Measurements from ENCODE around the gene THSD7B.
"Not testable (repeated sequence)": the region's sequence is repeated elsewhere in the genome, so short reads cannot be mapped to it uniquely, and the experiment has no call there.

THSD7B gene

DNA sequence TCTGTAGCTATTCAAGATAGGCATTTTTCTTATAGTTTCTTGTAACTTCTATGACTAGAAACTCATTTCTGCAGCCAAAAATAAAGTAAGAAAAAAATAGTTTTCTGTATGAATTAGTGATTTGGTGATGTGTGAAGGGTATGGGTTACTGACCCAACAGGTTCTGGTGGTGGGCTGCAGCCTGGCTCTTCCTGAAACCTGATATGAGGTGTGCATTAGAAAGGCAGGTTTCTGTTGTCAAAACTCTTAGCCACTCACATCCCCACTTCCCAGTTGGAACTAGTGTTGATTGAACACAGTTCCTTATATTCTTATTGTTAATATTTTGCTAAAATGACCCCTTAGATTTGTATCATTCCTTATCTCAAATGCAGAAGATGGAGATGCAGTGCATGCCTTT lies 330.8 kb downstream of the THSD7B start:
- POLR2A ChIA-PET, result no interaction called here
- CTCF ChIA-PET, result interaction anchor here (2.4 kb wide), 1 partner anchor 12 kb away, joined by 9 read pairs; no protein-coding TSS in a partner anchor
- TF ChIP-seq, protein P1, sequence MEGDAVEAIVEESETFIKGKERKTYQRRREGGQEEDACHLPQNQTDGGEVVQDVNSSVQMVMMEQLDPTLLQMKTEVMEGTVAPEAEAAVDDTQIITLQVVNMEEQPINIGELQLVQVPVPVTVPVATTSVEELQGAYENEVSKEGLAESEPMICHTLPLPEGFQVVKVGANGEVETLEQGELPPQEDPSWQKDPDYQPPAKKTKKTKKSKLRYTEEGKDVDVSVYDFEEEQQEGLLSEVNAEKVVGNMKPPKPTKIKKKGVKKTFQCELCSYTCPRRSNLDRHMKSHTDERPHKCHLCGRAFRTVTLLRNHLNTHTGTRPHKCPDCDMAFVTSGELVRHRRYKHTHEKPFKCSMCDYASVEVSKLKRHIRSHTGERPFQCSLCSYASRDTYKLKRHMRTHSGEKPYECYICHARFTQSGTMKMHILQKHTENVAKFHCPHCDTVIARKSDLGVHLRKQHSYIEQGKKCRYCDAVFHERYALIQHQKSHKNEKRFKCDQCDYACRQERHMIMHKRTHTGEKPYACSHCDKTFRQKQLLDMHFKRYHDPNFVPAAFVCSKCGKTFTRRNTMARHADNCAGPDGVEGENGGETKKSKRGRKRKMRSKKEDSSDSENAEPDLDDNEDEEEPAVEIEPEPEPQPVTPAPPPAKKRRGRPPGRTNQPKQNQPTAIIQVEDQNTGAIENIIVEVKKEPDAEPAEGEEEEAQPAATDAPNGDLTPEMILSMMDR (IDR thresholded peaks at IDR 0.05; ENCODE audit: control extremely low read depth, extremely low read depth, low read depth, missing control alignments), result no peak
- DNase-seq (ENCODE audit: extremely low spot score), result no peak

DNA sequence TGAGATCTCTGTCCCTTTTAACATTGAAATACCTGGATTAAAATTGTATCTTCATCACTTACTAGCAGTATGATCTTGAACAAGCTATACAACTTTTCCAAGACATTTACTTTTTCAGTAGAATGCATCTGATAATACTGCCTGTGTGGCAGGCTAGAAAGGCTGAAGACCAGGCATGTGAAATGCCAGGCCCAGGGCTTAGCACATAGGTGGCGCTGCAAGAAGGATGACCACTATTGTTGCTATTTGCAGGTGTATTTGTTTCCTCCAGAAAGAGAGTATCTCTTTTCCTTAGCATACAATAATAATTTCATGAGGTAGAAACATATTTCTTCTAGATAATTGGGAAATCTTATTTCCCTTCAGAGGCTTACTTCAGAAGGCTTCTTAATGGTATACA lies 331.3 kb downstream of the THSD7B start:
- TF ChIP-seq, protein P1 (IDR thresholded peaks at IDR 0.05; ENCODE audit: control extremely low read depth, extremely low read depth, low read depth, missing control alignments), result no peak
- CTCF ChIA-PET, result interaction anchor here (2.4 kb wide), 1 partner anchor 13 kb away, joined by 9 read pairs; no protein-coding TSS in a partner anchor
- POLR2A ChIA-PET, result no interaction called here
- DNase-seq (ENCODE audit: extremely low spot score), result no peak

DNA sequence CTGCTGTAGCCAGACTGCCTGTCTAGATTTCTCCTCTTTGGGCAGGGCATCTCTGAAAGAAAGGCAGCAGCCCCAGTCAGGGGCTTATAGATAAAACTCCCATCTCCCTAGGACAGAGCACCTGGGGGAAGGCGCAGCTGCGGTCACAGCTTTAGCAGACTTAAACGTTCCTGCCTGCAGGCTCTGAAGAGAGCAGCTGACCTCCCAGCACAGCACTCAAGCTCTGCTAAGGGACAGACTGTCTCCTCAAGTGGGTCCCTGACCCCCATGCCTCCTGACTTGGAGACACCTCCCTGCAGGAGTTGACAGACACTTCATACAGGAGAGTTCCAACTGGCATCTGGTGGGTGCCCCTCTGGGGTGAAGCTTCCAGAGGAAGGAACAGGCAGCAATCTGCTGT lies 336.5 kb downstream of the THSD7B start:
- CTCF ChIA-PET; POLR2A ChIA-PET; DNase-seq (ENCODE audit: extremely low spot score): not testable (repeated sequence)

DNA sequence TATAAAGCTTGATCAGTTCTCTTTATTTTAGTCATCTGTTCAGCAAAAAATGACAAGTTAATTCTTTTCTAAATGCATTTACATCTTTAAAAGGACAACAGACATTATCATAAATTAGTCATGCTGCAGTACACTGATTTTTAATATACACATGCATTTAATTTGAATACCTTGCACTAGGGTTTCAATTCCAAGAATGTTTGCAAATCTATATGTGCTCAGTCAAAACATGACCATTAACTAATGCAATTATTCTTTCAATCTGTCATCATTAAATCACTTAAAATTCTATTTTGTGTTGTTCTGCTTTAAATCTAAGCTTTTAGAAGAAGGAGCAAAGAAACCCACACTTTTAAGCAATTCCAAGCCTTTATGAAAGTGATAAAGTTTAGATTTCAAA lies 342.6 kb downstream of the THSD7B start:
- ChIA-PET POLR2A (no interaction called here), CTCF (no interaction called here)
- no peak for DNase-seq (ENCODE audit: extremely low spot score)
- TF ChIP-seq, protein P1 (IDR thresholded peaks at IDR 0.05; ENCODE audit: control extremely low read depth, extremely low read depth, low read depth, missing control alignments), result no peak

DNA sequence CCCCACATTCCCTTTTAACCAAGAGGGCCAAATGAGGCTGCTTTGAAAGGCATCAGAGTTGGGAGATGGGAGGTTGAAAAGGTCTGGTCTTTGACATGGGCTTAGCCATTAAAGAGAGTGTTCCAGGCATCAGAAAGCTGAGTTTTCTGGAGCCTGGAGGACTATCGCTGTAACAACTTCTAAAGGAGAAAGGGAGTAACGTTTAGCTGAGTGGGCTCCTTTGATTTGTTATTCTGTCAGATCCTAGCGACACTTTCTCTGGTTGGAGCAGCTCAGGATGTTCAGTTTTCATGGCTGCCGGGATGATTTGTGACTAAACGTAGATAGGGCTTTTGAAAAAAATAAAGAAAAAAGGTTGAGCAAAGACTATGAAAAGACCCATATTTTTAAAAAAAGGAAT lies 346.6 kb downstream of the THSD7B start:
- no peak for DNase-seq (ENCODE audit: extremely low spot score)
- TF ChIP-seq, protein P1 (IDR thresholded peaks at IDR 0.05; ENCODE audit: control extremely low read depth, extremely low read depth, low read depth, missing control alignments), result no peak
- ChIA-PET POLR2A (no interaction called here), CTCF (no interaction called here)

DNA sequence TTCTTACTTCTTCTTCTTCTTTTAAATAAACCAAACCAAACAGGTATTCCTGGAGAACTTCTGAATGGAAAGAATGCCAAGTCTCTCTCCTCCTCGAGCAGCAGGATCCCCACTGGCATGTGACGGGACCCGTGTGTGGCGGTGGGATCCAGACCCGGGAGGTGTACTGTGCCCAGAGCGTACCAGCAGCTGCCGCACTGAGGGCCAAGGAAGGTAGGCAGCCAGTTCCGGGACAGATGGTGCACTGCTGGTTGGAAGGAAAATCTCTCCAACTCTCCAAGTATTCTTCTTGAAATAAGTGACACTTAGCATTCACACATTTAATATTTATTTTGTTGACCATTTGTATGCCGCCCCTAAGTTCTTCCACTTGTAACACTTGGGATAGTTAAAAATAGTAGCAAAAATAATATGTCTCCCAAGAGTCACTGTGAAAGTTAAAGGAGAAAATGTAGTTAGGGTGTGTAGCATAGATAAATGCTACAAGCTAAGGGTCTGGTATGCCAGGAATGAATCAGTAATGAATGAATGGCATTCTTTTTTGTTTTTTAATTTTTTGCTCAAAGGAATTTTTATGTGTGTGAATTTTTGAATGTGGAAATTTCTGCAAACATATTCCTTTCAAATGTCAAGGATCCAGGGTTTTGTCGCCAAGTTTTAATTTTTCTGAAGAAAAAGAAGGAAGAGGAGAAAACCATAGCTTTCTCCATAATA lies 349.9 kb downstream of the THSD7B start:
- POLR2A ChIA-PET, result no interaction called here
- TF ChIP-seq, protein P1 (IDR thresholded peaks at IDR 0.05; ENCODE audit: control extremely low read depth, extremely low read depth, low read depth, missing control alignments), result no peak
- DNase-seq (ENCODE audit: extremely low spot score), result no peak
- CTCF ChIA-PET, result interaction anchor here (1.1 to 1.4 kb wide), 3 partner anchors 16 to 109 kb away, joined by 3 to 5 read pairs (median 3); no protein-coding TSS in a partner anchor

DNA sequence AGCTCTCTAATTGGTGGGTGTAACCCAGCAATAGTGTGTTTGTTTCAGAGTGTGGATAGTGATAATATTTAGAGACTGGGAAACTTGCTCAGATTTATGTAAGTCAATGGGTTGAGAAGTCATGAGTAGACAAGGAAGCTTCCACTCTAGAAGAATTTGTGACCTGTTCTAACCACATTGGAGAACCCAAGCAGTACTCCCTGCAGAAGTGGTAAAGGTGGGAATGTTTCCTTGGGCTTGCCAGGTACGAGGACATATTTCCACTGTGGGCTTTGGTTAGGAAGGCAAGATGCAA lies 350.4 kb downstream of the THSD7B start:
- POLR2A ChIA-PET, result no interaction called here
- TF ChIP-seq, protein P1 (IDR thresholded peaks at IDR 0.05; ENCODE audit: control extremely low read depth, extremely low read depth, low read depth, missing control alignments), result no peak
- CTCF ChIA-PET, result interaction anchor here (1.1 to 1.4 kb wide), 2 partner anchors 80 to 109 kb away, joined by 3 read pairs; no protein-coding TSS in a partner anchor
- DNase-seq (ENCODE audit: extremely low spot score), result no peak

Measured in GM10248 (cell line).